T-helper 22 cell (primary cell): ENCODE measurements around the gene GLT1D1.

ENCODE experiments used
- DNase-seq: peaks from one replicate; pipeline ENCODE4 v3.0.0-alpha.2; 2020; ENCODE audit warnings: low read depth

GLT1D1 gene

GRCh38 chr12:128914908-128915563, 61.8 kb downstream of the GLT1D1 start:
- no peak for DNase-seq

GRCh38 chr12:128916425-128916824, 63.1 kb downstream of the GLT1D1 start:
- no peak for DNase-seq

- DNase-seq: no peak
Measured at GRCh38 chr12:128918481-128919260, 65.4 kb downstream of the GLT1D1 start.

- DNase-seq: no peak
Measured at GRCh38 chr12:128920468-128920867, 67.2 kb downstream of the GLT1D1 start.

GRCh38 chr12:128928361-128928760, 75.1 kb downstream of the GLT1D1 start:
- no peak for DNase-seq

GRCh38 chr12:128929057-128929456, 75.8 kb downstream of the GLT1D1 start:
- DNase-seq: no peak

- no peak for DNase-seq
Measured at GRCh38 chr12:128930606-128931005, 77.3 kb downstream of the GLT1D1 start.

GRCh38 chr12:128932521-128932920, 79.2 kb downstream of the GLT1D1 start:
- no peak for DNase-seq

GRCh38 chr12:128933039-128933438, 79.8 kb downstream of the GLT1D1 start:
- no peak for DNase-seq

- DNase-seq: no peak
Measured at GRCh38 chr12:128933926-128934325, 80.6 kb downstream of the GLT1D1 start.

- no peak for DNase-seq
Measured at GRCh38 chr12:128938886-128939285, 85.6 kb downstream of the GLT1D1 start.

- no peak for DNase-seq
Measured at GRCh38 chr12:128940090-128940888, 87.0 kb downstream of the GLT1D1 start.

- no peak for DNase-seq
Measured at GRCh38 chr12:128940974-128941373, 87.7 kb downstream of the GLT1D1 start.

- DNase-seq: no peak
Measured at GRCh38 chr12:128942960-128943477, 89.7 kb downstream of the GLT1D1 start.

- DNase-seq: no peak
Measured at GRCh38 chr12:128944956-128945355, 91.7 kb downstream of the GLT1D1 start.

GRCh38 chr12:128947209-128947608, 93.9 kb downstream of the GLT1D1 start:
- no peak for DNase-seq

GRCh38 chr12:128949086-128949485, 95.8 kb downstream of the GLT1D1 start:
- DNase-seq: no peak

GRCh38 chr12:128951448-128951847, 98.2 kb downstream of the GLT1D1 start:
- no peak for DNase-seq

- no peak for DNase-seq
Measured at GRCh38 chr12:128956755-128957154, 103.5 kb downstream of the GLT1D1 start.

- DNase-seq: no peak
Measured at GRCh38 chr12:128959901-128960300, 106.6 kb downstream of the GLT1D1 start.

- no peak for DNase-seq
Measured at GRCh38 chr12:128961308-128961902, 108.1 kb downstream of the GLT1D1 start.

- DNase-seq: no peak
Measured at GRCh38 chr12:128961957-128962356, 108.7 kb downstream of the GLT1D1 start.
